Mesothelial cell of epicardium (in vitro differentiated cells): ENCODE results near the gene APOD. TPM values are rescaled to one million over a fixed set of nuclear protein-coding genes. Genes with fewer than 3 reads are reported as not detected.
A peak's percentile ranks its signal among the peaks of the same experiment; 100 is the strongest.
"Not testable (repeated sequence)": the region's sequence is repeated elsewhere in the genome, so short reads cannot be mapped to it uniquely, and the experiment has no call there.

ENCODE experiments used
- DNase-seq, 2 experiments: peaks; one replicate each; pipeline ENCODE4 v3.0.0; 2021; ENCODE audit warnings: low spot score in 2 of 2; ENCODE audit not compliant: unreplicated experiment in 2 of 2
- H3K27ac Mint-ChIP-seq: 2 replicates; pipeline ENCODE4 v1.8.0; 2021; ENCODE audit warnings: mixed read lengths
- H3K27me3 Mint-ChIP-seq: 2 replicates; pipeline ENCODE4 v1.8.0; 2021; ENCODE audit warnings: low read depth, mixed read lengths
- H3K36me3 Mint-ChIP-seq: 2 replicates; pipeline ENCODE4 v1.8.0; 2021; ENCODE audit warnings: mixed read lengths
- H3K4me1 Mint-ChIP-seq: 2 replicates; pipeline ENCODE4 v1.8.0; 2021; ENCODE audit warnings: mixed read lengths
- H3K4me3 Mint-ChIP-seq: 2 replicates; pipeline ENCODE4 v1.8.0; 2021; ENCODE audit warnings: mild to moderate bottlenecking, moderate library complexity, mixed read lengths
- H3K9me3 Mint-ChIP-seq: 2 replicates; pipeline ENCODE4 v1.8.0; 2021; ENCODE audit warnings: mixed read lengths
- CTCF ChIP-seq: fragments of 200-600 bp; sonication (generic); IDR thresholded peaks from one replicate; pipeline ENCODE4 v1.5.0; 2021; ENCODE audit warnings: antibody characterized with exemption; ENCODE audit not compliant: unreplicated experiment
- total RNA-seq: library from RNA; stranded (reverse); gene quantifications from 3 replicates; pipeline ENCODE4 v1.2.1, GENCODE V29; 2021

Gene APOD
- 0.63 to 1.2 TPM (median 0.86 TPM) in 3 replicates for total RNA-seq

GRCh38 chr3:195583831-195584542 is at the start of gene APOD:
TSS of gene APOD (minus strand) at chr3:195583940. CDS start at chr3:195579461, 4,479 bp downstream.
- H3K27me3 Mint-ChIP-seq: no peaks in the 10 kb centered on the region
- H3K4me1 Mint-ChIP-seq: peaks cover 31% of the 10 kb centered on the region
- no peaks in the 10 kb centered on the region for H3K36me3 Mint-ChIP-seq
- H3K27ac Mint-ChIP-seq: peak within 1 kb of the TSS; percentile 86
- no peak within 1 kb of the TSS for H3K4me3 Mint-ChIP-seq
- no peak for TF ChIP-seq CTCF
- no peaks in the 10 kb centered on the region for H3K9me3 Mint-ChIP-seq
- no peak for DNase-seq

- not testable (repeated sequence) for DNase-seq, H3K4me1 Mint-ChIP-seq, H3K36me3 Mint-ChIP-seq, H3K27ac Mint-ChIP-seq, H3K27me3 Mint-ChIP-seq, H3K9me3 Mint-ChIP-seq
- H3K4me3 Mint-ChIP-seq: peak overlapping the region; percentile 45
Observed at GRCh38 chr3:195633351-195633750, 49.6 kb upstream of the APOD start.

GRCh38 chr3:195632501-195633185 is 48.9 kb upstream of the APOD start:
- H3K4me3 Mint-ChIP-seq: peak overlapping the region; percentile 48
- not testable (repeated sequence) for DNase-seq, H3K27ac Mint-ChIP-seq, H3K9me3 Mint-ChIP-seq, H3K4me1 Mint-ChIP-seq, H3K36me3 Mint-ChIP-seq
- peaks cover 10% of the 10 kb centered on the region for H3K27me3 Mint-ChIP-seq

GRCh38 chr3:195632046-195632445 is 48.3 kb upstream of the APOD start:
- not testable (repeated sequence) for DNase-seq, H3K36me3 Mint-ChIP-seq, H3K27ac Mint-ChIP-seq, H3K4me3 Mint-ChIP-seq, H3K9me3 Mint-ChIP-seq, H3K4me1 Mint-ChIP-seq
- H3K27me3 Mint-ChIP-seq: peaks cover 14% of the 10 kb centered on the region

GRCh38 chr3:195630938-195631495 is 47.3 kb upstream of the APOD start:
- not testable (repeated sequence) for H3K27ac Mint-ChIP-seq, H3K9me3 Mint-ChIP-seq, H3K36me3 Mint-ChIP-seq, H3K4me1 Mint-ChIP-seq, DNase-seq, H3K4me3 Mint-ChIP-seq
- peaks cover 16% of the 10 kb centered on the region for H3K27me3 Mint-ChIP-seq

- not testable (repeated sequence) for DNase-seq, H3K4me1 Mint-ChIP-seq, H3K9me3 Mint-ChIP-seq, H3K36me3 Mint-ChIP-seq, H3K27ac Mint-ChIP-seq, H3K4me3 Mint-ChIP-seq
- H3K27me3 Mint-ChIP-seq: peaks cover 17% of the 10 kb centered on the region
Observed at GRCh38 chr3:195630086-195630917, 46.6 kb upstream of the APOD start.

DNA sequence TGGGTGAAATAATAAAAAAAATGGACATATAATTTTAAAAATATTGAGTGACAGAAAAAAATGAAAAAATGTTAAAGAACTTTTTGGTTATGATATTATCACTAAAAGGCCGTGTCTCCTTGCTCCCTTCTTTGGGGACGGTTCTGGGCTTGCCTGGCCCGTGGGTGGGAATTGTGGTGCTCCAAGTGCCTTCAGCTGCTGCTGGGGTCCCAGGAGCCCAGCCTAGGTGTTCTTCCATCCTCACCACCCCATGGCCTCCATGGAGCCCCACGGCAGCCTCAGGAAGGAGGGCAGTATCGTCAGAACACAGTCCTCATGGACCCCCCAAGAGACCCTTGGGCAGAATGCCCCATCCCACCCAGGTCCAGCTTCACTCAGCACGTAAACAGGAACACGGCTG is 45.9 kb upstream of the APOD start:
- DNase-seq, H3K36me3 Mint-ChIP-seq, H3K27ac Mint-ChIP-seq, H3K9me3 Mint-ChIP-seq, H3K4me3 Mint-ChIP-seq, H3K4me1 Mint-ChIP-seq: not testable (repeated sequence)
- H3K27me3 Mint-ChIP-seq: peaks cover 20% of the 10 kb centered on the region

GRCh38 chr3:195628386-195628920 is 44.7 kb upstream of the APOD start:
- DNase-seq, H3K36me3 Mint-ChIP-seq, H3K4me1 Mint-ChIP-seq, H3K27ac Mint-ChIP-seq, H3K9me3 Mint-ChIP-seq, H3K4me3 Mint-ChIP-seq: not testable (repeated sequence)
- H3K27me3 Mint-ChIP-seq: peaks cover 20% of the 10 kb centered on the region

- H3K27me3 Mint-ChIP-seq: peaks cover 20% of the 10 kb centered on the region
- not testable (repeated sequence) for H3K9me3 Mint-ChIP-seq, H3K27ac Mint-ChIP-seq, H3K4me3 Mint-ChIP-seq, H3K36me3 Mint-ChIP-seq, H3K4me1 Mint-ChIP-seq, DNase-seq
Observed at GRCh38 chr3:195627515-195628385, 44.0 kb upstream of the APOD start.

DNA sequence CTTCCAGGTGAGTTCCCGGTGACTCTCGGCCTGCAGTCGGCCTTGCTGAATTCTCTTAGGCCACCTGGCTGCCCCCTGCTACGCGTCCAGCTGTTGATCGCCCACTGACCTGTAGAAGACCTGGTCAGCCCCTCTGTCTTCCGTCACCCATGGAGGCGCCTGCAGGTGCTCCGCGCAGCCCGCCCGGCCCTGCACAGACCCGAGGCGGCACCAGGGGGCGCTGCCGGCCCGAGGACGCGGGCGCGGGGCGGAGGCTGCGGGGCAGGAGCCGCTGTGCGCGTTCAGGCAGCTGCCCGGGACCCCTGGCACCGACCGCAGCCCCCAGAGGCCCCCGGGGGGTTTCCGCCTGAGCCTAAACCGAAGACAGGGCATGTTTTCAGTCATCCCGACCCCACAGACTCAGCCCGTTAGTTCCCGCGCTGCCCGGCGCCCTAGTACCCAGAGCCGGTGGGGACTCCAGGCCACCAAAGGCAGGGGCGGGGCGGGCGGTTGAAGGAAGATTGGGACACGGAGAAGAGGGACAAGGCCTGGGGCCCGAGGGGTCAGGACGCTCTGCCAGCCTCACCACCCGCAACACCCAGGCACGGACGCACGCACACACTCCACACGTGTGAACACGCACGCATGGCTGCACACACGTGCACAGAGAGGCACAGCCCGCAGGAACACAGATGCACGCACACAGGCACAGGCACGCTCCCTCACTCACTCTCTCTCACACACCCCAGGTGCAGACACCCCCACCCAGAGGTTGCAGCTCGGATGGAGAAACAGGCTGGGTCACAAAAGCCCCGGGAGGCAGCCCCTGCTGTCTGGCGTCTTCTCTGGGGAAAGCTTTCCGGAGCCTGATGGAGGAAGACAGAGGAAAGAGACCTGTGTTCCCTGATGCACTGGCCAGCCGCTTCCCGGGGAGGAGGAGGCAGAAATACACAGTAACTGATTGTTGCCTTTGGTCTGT is 41.1 kb upstream of the APOD start:
- DNase-seq: peak in 1 of 2 experiments; percentile 39
- peak overlapping the region; percentile 58 for H3K4me3 Mint-ChIP-seq
- H3K9me3 Mint-ChIP-seq, H3K27ac Mint-ChIP-seq, H3K4me1 Mint-ChIP-seq, H3K36me3 Mint-ChIP-seq: not testable (repeated sequence)
- H3K27me3 Mint-ChIP-seq: peaks cover 17% of the 10 kb centered on the region

DNA sequence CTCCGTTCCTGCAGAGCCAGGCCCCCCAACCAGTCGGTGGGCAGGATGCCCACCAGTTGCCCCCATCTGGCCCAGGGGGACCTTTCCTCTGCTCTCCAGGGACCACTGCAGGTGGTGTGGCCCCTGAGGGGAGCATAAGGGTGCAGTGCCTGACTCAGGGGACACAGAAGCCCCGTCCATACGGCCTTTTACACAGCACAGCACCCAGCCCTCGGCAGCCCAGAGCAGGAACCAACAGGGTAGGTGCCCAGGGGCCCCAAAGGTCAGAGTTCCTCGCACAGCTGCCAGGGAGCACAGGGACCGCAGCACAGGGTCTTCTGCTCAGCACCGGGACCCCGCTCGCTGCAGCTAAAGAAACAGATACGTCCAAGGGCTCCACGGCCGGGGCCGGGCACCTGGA is 40.4 kb upstream of the APOD start:
- not testable (repeated sequence) for H3K4me1 Mint-ChIP-seq, H3K27ac Mint-ChIP-seq, H3K9me3 Mint-ChIP-seq, H3K4me3 Mint-ChIP-seq, DNase-seq, H3K36me3 Mint-ChIP-seq
- H3K27me3 Mint-ChIP-seq: peaks cover 17% of the 10 kb centered on the region
